ENCODE data around the gene CRB3. TPM values are rescaled to one million over a fixed set of nuclear protein-coding genes. Genes with fewer than 3 reads are reported as not detected.

CRB3 gene
- polyA plus RNA-seq, 1 experiment: not detected

- DNase-seq (ENCODE audit: low read depth, low spot score): no peak
- CTCF ChIA-PET: no interaction called here
These were observed 23.2 kb upstream of the CRB3 start for GRCh38 chr19:6440905-6441304.

GRCh38 chr19:6442087-6442688 lies 21.9 kb upstream of the CRB3 start:
- Histone ChIP-seq H3K27ac (ENCODE audit: low read depth, low read length) (no peak overlapping the region), H3K27me3 (ENCODE audit: control insufficient read depth, insufficient read depth, low read length) (no peaks in the 10 kb centered on the region), H3K9me3 (ENCODE audit: control insufficient read depth, insufficient read depth, low read length) (no peaks in the 10 kb centered on the region; the same call in 1 of the 2 replicates), H3K4me3 (ENCODE audit: low read depth, low read length) (no peak overlapping the region)
- no peak for TF ChIP-seq CTCF (IDR thresholded peaks at IDR 0.05; ENCODE audit: low read depth, low read length)
- no peak for DNase-seq (ENCODE audit: low read depth, low spot score)
- POLR2A ChIA-PET: no interaction called here
- CTCF ChIA-PET: no interaction called here

More at GRCh38 chr19:6440905-6441304, 23.2 kb upstream of the CRB3 start:
- no peaks in the 10 kb centered on the region for H3K9me3 ChIP-seq (ENCODE audit: control insufficient read depth, insufficient read depth, low read length)
- no peak overlapping the region for H3K27ac ChIP-seq (ENCODE audit: low read depth, low read length)
- POLR2A ChIA-PET: no interaction called here
- TF ChIP-seq CTCF (IDR thresholded peaks at IDR 0.05; ENCODE audit: low read depth, low read length): no peak
- no peak overlapping the region for H3K4me3 ChIP-seq (ENCODE audit: low read depth, low read length)
- no peaks in the 10 kb centered on the region for H3K27me3 ChIP-seq (ENCODE audit: control insufficient read depth, insufficient read depth, low read length)

- H3K4me3 ChIP-seq (ENCODE audit: low read depth, low read length): no peak overlapping the region
- ChIA-PET CTCF (no interaction called here), POLR2A (no interaction called here)
- H3K9me3 ChIP-seq (ENCODE audit: control insufficient read depth, insufficient read depth, low read length): no peaks in the 10 kb centered on the region; the same call in 1 of the 2 replicates
- DNase-seq (ENCODE audit: low read depth, low spot score): no peak
- no peaks in the 10 kb centered on the region for H3K27me3 ChIP-seq (ENCODE audit: control insufficient read depth, insufficient read depth, low read length)
- no peak for TF ChIP-seq CTCF (IDR thresholded peaks at IDR 0.05; ENCODE audit: low read depth, low read length)
- H3K27ac ChIP-seq (ENCODE audit: low read depth, low read length): no peak overlapping the region
These were observed 20.1 kb upstream of the CRB3 start for GRCh38 chr19:6443986-6444385.

- CTCF ChIA-PET: no interaction called here
- H3K9me3 ChIP-seq (ENCODE audit: control insufficient read depth, insufficient read depth, low read length): no peaks in the 10 kb centered on the region; the same call in 1 of the 2 replicates
- no peak overlapping the region for H3K27ac ChIP-seq (ENCODE audit: low read depth, low read length)
- POLR2A ChIA-PET: no interaction called here
- H3K27me3 ChIP-seq (ENCODE audit: control insufficient read depth, insufficient read depth, low read length): no peaks in the 10 kb centered on the region
- no peak overlapping the region for H3K4me3 ChIP-seq (ENCODE audit: low read depth, low read length)
- no peak for TF ChIP-seq CTCF (IDR thresholded peaks at IDR 0.05; ENCODE audit: low read depth, low read length)
- DNase-seq (ENCODE audit: low read depth, low spot score): no peak
These were observed 17.6 kb upstream of the CRB3 start for GRCh38 chr19:6446452-6446851.

- no peak overlapping the region for H3K27ac ChIP-seq (ENCODE audit: low read depth, low read length)
- no peaks in the 10 kb centered on the region for H3K27me3 ChIP-seq (ENCODE audit: control insufficient read depth, insufficient read depth, low read length)
- ChIA-PET CTCF (no interaction called here), POLR2A (no interaction called here)
- no peak for DNase-seq (ENCODE audit: low read depth, low spot score)
- H3K9me3 ChIP-seq (ENCODE audit: control insufficient read depth, insufficient read depth, low read length): no peaks in the 10 kb centered on the region; the same call in 1 of the 2 replicates
- no peak overlapping the region for H3K4me3 ChIP-seq (ENCODE audit: low read depth, low read length)
- TF ChIP-seq CTCF (IDR thresholded peaks at IDR 0.05; ENCODE audit: low read depth, low read length): no peak
These were observed 16.0 kb upstream of the CRB3 start for GRCh38 chr19:6448045-6448444.

All from AG04450 (cell line).